ENCODE data around the gene EXOC3L1. TPM values are rescaled to one million over a fixed set of nuclear protein-coding genes. Genes with fewer than 3 reads are reported as not detected.

Gene EXOC3L1
- total RNA-seq, 1 donor from 2014 or later = 2.5 TPM

DNA sequence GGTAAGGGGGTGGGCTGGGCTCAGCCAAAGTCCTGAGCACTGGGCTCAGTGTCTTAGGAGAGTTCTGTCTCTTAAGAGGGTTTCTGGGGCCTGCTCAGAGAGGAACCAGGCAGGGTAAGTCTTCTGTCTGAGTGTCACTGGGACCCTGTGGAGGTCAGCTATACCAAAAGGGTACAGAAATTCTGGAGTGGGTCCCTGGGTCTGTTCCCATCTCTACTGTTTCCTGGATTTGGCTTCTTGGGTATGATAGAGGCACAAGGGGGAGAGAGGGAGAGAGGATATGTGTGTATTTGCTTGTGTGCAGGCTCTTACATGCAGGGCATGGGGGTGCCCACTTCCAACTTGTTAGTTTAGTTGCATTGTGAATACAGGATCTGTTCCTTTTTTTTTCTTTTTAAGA, 3.6 kb upstream of the EXOC3L1 start:
- H3K9me3 ChIP-seq = no peaks in the 10 kb centered on the region
- peak overlapping the region; percentile 88 to 93 for H3K4me3 ChIP-seq
- intact Hi-C loops (cut with DNase I) = loop anchor here (5.0 kb wide), 1 partner anchor 176 kb away; no protein-coding TSS in a partner anchor
- peaks cover 33% of the 10 kb centered on the region for H3K4me1 ChIP-seq
- no peaks in the 10 kb centered on the region for H3K27me3 ChIP-seq
- TF ChIP-seq, protein P1, sequence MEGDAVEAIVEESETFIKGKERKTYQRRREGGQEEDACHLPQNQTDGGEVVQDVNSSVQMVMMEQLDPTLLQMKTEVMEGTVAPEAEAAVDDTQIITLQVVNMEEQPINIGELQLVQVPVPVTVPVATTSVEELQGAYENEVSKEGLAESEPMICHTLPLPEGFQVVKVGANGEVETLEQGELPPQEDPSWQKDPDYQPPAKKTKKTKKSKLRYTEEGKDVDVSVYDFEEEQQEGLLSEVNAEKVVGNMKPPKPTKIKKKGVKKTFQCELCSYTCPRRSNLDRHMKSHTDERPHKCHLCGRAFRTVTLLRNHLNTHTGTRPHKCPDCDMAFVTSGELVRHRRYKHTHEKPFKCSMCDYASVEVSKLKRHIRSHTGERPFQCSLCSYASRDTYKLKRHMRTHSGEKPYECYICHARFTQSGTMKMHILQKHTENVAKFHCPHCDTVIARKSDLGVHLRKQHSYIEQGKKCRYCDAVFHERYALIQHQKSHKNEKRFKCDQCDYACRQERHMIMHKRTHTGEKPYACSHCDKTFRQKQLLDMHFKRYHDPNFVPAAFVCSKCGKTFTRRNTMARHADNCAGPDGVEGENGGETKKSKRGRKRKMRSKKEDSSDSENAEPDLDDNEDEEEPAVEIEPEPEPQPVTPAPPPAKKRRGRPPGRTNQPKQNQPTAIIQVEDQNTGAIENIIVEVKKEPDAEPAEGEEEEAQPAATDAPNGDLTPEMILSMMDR (IDR thresholded peaks at IDR 0.05) = no peak
- TF ChIP-seq POLR2AphosphoS5 (IDR thresholded peaks at IDR 0.05; ENCODE audit: insufficient read depth in 1 of 2, low read depth in 1 of 2) (no peak), POLR2A (IDR thresholded peaks at IDR 0.05) (no peak)
- H3K36me3 ChIP-seq = peaks cover 7 to 43% of the 10 kb centered on the region in 2 donors
- DNase-seq (ENCODE audit: extremely low spot score in 2 of 2) = no peak
- H3K27ac ChIP-seq = peak overlapping the region; percentile 13

DNA sequence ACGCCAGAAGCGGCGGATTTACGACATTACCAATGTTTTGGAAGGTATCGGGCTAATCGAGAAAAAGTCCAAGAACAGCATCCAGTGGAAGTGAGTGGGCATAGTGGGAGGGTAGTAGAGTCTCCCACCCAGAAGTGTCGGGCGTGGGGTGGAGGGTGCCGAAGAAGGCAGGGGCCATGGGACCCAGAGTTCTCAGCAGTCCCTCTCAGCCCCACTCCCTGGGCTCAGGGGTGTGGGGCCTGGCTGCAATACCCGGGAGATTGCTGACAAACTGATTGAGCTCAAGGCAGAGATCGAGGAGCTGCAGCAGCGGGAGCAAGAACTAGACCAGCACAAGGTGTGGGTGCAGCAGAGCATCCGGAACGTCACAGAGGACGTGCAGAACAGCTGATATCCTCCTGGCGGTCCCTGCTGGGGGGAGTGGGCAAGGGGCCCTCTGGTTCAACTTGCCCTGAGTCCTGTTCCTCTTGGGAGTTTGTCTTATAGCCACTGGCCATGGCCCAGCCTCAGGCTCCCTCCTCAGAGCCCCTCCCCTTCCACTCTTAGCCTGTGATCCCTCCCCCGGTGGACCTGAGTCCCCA, 2.9 kb upstream of the EXOC3L1 start:
- Histone ChIP-seq H3K9me3 (no peaks in the 10 kb centered on the region), H3K36me3 (peaks cover 7 to 38% of the 10 kb centered on the region in 2 donors), H3K4me3 (peak overlapping the region; percentile 88 to 93), H3K4me1 (peaks cover 28% of the 10 kb centered on the region), H3K27ac (peak overlapping the region; percentile 75), H3K27me3 (no peaks in the 10 kb centered on the region)
- intact Hi-C loops (cut with DNase I) = loop anchor here (5.0 kb wide), 1 partner anchor 176 kb away; no protein-coding TSS in a partner anchor
- TF ChIP-seq POLR2AphosphoS5 (IDR thresholded peaks at IDR 0.05; ENCODE audit: insufficient read depth in 1 of 2, low read depth in 1 of 2) (no peak), POLR2A (IDR thresholded peaks at IDR 0.05) (no peak)
- TF ChIP-seq, protein P1 (IDR thresholded peaks at IDR 0.05) = no peak
- DNase-seq (ENCODE audit: extremely low spot score in 2 of 2) = no peak

DNA sequence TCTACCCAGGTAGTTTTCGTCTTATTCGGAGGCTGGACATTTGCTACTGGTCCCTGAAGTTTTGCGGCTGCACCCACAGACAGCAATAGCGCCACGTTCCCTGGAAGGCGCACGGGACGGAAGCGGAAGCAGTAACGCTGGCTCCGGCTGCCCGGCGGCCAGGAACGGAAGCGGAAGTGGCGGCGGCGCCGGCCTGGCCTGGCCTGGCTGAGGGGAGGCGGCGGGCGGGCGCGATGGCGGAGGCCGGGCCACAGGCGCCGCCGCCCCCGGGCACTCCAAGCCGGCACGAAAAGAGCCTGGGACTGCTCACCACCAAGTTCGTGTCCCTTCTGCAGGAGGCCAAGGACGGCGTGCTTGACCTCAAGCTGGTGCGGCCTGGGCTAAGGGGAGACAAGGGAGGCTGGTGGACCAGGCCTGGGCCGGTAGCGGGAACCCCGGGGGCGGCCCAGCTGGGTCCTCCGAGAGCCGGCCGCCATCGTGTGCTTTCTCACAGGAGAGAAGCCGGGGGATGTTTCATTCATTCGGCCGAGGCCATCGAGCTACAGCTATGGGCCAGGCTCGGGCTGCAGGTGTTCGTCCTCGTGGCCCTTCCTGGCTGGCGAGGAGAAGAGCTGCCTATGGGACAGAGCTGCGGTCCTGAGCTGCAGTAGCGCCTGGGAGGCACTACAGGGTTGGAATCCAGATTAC, 2.2 kb upstream of the EXOC3L1 start, which contains the start of gene E2F4:
Gene E2F4, plus strand, starts transcription at position 161 of the 687 bp plus-strand sequence. Its CDS starts 73 bp downstream, at position 234.
- H3K27me3 ChIP-seq = no peaks in the 10 kb centered on the region
- no peak for DNase-seq (ENCODE audit: extremely low spot score in 2 of 2)
- peak within 1 kb of the TSS; percentile 75 for H3K27ac ChIP-seq
- peaks cover 28% of the 10 kb centered on the region for H3K4me1 ChIP-seq
- intact Hi-C loops (cut with DNase I) = loop anchor here (5.0 kb wide), 1 partner anchor 175 kb away; no protein-coding TSS in a partner anchor
- H3K4me3 ChIP-seq = peak within 1 kb of the TSS; percentile 88 to 93
- TF ChIP-seq, protein P1 (IDR thresholded peaks at IDR 0.05) = peak in 1 of 3 experiments; percentile 19
- TF ChIP-seq POLR2A (IDR thresholded peaks at IDR 0.05) = peak in 1 of 2 donors; percentile 57
- TF ChIP-seq POLR2AphosphoS5 (IDR thresholded peaks at IDR 0.05; ENCODE audit: insufficient read depth in 1 of 2, low read depth in 1 of 2) = peak; percentile 75 to 93
- peaks cover 7 to 31% of the 10 kb centered on the region in 2 donors for H3K36me3 ChIP-seq
- no peaks in the 10 kb centered on the region for H3K9me3 ChIP-seq

DNA sequence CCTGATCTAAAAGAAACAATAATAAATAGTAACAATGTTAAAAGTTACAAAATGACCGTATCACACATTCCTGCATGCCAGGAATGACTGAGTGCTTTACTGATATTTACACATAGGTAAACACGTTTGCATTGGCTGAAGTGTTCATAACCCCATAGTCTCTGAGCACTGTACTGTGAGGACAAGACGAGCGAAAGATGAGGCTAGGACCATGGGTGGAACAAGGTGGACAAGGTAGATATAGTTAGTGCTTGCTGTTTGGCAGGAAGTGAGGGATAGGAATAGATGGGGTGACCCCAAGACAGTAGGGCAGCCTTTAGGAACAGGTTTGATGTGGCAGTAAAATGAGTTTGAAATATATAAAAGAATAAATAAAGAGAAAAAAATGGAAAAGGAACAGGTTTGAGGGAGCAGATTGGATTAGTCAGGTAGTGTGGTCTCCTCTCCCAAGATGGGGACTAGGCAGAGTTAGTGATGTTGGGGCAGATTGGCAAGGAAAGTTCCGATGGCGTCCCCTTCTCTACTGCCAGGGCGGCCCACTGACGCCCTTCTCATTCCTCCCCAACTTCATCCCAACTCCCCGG, 1.6 kb upstream of the EXOC3L1 start:
- Histone ChIP-seq H3K27me3 (no peaks in the 10 kb centered on the region), H3K4me3 (peak overlapping the region in 1 of 2 donors; percentile 93), H3K4me1 (peaks cover 28% of the 10 kb centered on the region), H3K27ac (peak overlapping the region; percentile 75), H3K9me3 (no peaks in the 10 kb centered on the region), H3K36me3 (peaks cover 3 to 25% of the 10 kb centered on the region in 2 donors)
- intact Hi-C loops (cut with DNase I) = loop anchor here (5.0 kb wide), 1 partner anchor 174 kb away; no protein-coding TSS in a partner anchor
- DNase-seq (ENCODE audit: extremely low spot score in 2 of 2) = no peak
- TF ChIP-seq, protein P1 (IDR thresholded peaks at IDR 0.05) = no peak
- TF ChIP-seq POLR2AphosphoS5 (IDR thresholded peaks at IDR 0.05; ENCODE audit: insufficient read depth in 1 of 2, low read depth in 1 of 2) (no peak), POLR2A (IDR thresholded peaks at IDR 0.05) (no peak)

All from vagina (tissue), 2 donors.